HG03342 (cell line): ENCODE data around the gene C5orf63.
"Not testable (repeated sequence)": the region's sequence is repeated elsewhere in the genome, so short reads cannot be mapped to it uniquely, and the experiment has no call there.

Source experiments
- ATAC-seq: cut with Tn5 transposase; IDR thresholded peaks from one replicate; pipeline ENCODE4 v1.9.1; 2021; ENCODE audit warnings: mild to moderate bottlenecking, moderate library complexity; ENCODE audit not compliant: unreplicated experiment

The C5orf63 gene

DNA sequence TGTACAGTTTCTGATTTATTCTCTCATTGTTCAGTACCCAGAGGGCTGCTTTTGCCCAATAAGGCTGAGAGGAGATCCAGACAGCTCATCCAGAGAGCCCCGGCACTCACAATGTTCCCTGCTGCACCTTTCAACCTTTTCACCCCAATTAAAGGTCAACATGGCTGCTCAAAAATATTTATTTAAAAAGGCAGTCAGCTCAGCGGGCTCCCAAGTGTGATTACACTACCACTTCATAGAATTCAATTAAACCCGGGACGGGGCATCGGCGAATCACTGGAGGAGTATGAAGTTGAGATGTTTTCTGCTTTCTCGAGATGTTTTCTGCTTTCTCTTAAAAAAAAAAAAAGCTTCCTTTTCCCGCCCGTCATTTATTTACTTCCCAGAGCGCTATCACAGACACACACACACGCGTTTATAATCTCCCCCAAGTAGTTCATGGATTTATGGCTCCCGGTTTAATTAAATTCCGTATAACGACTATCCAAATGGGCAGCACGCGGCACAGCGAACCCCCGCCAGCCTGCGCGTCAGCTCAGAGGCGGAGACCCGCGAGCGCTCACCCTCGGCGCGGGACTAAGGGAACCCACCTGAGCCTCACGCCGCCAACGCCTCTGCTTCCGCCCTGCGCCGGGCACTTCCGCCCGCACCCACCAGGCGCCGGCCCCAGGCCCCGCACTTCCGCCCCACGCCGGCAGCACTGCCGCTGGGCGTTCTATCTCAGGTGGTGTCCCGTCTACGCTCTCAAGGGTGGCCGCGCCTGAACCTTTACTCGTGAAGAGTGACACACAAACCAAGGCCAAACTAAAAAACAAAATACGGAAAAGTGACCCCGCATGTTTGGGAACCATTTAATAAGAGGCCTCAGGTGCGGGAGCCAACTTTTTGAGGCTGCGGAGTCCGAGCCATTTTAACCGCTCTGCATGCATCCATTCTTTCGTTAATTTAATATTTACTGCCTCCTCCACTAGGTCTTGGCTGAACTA, at the start of gene C5orf63:
C5orf63 (minus strand) TSS at position 642 of the 986 bp plus-strand sequence. CDS start 14,507 bp downstream, outside the sequence.
- peak; percentile 93 for ATAC-seq

DNA sequence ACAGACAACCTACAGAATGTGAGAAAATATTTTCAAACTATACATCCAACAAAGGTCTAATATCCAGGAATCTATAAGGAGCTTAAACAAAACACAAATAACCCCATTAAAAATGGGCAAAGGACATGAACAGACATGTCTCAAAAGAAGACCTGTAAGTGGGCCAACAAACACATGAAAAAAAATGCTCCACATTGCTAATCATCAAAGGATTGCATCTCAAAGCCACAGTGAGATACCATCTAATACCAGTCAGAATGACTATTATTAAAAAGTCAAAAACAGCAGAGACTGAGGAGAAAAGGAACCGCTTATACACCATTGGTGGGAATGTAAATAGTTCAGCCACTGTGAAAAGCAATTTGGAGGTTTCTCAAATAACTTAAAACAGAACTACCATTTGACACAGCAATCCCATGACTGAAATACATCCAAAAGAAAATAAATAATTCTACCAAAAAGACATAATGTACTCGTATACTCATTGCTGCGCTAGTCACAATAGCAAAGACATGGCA, 39.1 kb upstream of the C5orf63 start:
- ATAC-seq: no peak

DNA sequence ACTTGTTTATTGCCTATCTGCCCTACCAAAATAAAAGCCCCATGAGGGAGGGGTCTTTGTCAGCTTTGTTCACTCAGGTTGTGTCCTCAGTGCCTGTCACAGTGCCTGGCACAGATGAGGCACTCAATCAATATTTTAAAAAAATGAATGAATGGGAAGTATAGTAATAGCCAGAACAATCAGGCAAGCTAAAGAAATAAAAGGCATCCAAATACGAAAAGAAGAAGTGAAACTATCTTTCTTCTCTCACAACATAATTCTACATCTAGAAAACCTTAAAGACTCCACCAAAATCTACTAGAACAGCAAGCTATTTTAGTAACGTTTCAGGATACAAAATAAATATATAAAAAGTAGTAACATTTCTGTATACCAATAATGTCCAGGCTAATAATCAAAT, 37.8 kb upstream of the C5orf63 start:
- ATAC-seq: peak; percentile 73

DNA sequence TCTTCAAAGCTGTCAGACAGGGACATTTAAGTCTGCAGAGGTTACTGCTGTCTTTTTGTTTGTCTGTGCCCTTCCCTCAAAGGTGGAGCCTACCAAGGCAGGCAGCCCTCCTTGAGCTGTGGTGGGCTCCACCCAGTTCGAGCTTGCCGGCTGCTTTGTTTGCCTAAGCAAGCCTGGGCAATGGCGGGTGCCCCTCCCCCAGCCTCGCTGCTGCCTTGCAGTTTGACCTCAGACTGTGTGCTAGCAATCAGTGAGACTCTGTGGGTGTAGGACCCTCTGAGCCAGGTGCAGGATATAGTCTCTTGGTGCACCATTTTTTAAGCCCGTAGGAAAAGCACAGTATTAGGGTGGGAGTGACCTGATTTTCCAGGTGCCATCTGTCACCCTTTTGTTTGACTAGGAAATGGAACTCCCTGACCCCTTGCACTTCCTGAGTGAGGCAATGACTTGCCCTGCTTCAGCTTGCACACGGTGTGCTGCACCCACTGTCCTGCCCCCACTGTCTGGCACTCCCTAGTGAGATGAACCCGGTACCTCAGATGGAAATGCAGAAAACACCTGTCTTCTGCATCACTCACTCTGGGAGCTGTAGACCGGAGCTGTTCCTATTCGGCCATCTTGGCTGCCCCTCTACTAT, 35.4 kb upstream of the C5orf63 start:
- not testable (repeated sequence) for ATAC-seq

DNA sequence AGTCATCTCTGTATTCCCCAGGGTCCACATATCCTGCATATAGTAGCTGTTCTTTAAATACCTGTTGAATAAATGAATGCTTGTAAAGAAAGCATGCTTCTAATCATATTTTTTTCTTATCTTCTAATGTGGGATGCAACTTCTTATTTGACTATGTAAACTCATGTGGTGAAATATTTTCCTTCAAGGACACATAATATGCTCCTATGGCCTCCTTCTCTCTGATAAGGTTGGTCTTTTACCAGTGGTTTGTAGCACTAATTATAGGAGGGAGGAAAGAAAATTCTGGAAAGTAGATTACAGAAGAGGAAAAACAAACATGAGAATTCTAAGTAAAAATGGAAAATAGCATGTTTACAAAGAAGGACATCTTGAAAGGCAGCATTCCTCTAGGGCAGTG, 28.6 kb upstream of the C5orf63 start:
- ATAC-seq: no peak

DNA sequence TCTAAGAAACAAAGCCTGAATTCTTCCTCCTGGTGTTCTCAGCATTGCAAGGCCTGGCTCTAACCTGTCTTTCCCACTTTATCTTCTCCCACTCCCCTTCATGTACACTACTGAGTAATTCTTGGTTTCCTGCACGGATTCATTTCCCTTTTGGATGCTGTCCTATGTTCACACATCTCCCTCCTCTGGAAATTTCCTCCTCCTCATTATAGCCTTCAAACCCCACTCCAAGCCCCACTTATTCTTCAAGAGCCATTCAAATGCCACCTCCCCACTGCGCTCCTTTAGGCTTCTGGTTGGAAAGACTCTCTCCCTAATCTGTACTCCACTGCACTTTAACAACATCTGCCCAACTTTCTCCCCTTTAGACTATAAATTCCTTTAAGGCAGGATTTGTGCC, 28.2 kb upstream of the C5orf63 start:
- ATAC-seq: no peak

DNA sequence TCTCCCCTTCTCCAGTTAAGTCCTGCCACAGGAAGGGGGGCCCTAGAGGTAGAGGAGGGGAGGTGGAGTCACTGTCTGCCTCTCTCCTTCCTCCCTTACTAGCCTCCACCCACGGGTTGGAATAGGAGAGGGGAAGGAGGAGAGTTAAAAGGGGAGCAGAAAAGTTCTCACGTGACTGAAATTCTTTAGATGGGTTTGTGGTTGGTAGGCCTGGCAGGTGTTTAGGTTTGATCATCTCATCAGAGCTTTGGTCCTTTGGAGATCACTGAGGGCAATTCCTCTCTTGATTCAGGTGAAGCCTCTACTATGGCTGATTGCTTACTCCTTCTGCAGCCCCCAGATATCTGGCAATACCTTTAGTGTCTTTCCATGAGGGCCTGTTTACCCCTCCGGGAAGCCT, 24.9 kb upstream of the C5orf63 start:
- no peak for ATAC-seq

DNA sequence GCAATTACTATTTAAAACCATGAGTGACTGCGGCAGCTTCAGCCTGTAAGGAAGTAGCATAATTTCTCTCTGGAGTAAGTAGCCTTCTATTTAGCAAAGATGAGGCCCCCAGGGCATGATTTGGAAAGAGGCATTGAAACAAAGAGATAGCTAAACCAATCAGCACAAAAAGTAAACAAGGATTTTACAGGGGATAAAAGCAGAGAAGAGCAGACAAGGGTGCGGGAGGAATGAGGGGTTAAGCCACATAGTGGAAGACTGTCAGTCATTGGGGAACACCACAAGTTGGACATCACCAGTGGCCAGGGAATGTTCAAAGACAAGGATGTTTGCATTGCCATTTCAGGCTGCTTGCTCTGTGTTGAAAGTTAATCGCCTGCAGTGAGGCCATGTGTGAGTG, 24.0 kb upstream of the C5orf63 start:
- ATAC-seq: no peak

DNA sequence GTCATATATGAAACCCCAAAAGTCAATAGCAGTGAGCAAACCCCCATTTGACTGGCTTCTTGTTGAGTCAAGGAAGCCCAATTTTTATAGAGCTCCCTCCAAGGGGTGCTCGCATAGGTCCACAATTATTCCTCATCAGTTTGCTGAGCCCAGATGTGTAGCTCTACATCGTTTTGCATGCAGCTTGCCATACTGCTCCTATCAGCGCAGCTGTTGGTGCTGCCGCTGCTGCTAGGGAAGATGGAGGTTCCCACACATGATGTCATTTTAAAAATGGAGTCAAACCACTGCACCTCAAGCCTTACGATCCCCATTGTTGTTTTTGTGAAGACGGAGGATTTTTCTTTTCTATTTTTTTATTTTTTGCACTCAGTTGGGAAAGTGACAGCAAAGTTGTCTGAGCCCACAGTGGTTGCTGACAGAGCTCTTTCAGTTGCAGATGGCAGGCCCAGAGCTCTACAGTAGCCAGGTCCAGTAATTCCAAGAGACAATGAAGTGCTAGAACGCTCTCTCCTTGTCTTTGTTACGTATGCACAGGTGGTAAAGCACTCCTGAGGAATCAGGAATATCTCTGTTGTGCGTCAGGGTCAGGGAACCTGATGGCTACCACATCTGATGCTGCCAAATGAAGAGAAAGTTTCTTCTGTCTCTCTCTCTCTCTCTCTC, 23.2 kb upstream of the C5orf63 start:
- ATAC-seq: no peak

DNA sequence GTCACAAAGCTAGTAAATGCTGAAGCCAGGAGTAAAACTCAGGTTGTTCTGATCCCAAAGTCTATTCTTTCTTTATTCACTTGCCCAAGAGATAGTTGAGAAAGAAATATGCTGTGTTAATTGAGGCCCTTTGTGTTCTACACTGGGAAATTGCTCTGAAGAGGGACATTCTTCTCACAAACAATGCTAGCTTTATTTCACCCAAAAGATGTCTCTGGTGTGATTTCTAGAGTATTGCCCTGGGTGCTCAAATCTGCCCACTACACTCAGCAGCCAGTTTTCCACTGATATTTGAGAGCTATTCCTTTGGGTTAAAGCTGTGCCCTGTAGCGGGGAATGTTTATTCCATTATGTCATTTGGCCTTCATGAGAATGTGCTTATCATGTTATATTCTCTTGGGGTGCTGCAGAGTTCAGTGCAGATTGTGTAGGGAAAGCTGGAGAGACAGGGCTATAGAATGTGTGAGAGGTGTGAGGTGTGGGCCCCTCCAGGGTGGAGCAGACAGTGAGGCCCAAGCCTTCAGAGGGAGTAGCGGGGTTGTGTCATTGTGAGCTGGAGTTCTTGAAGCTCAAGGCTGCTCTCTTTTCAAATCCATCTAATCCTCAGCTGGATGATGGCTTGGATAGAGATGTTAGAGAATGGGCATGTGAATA, 21.0 kb upstream of the C5orf63 start:
- no peak for ATAC-seq

DNA sequence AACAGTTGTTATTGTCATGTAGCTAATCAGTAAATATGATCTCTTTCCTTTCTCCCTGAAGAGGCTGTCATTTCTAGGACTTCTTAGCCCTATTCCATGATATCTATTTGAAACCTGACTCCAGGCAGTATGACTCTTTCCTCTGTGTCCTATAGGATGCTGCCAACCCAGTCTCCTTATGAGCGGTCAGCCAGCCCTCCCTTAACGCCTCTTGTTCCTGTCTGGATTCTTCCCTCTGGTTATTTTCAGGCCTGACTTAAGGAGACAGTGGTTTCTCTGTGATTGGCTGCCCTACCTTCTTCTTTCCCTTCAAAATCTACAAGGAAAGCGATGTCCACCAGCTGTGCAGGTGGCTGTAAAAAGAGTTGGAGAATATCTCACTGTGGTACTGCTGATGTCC, 19.4 kb upstream of the C5orf63 start:
- ATAC-seq: no peak

DNA sequence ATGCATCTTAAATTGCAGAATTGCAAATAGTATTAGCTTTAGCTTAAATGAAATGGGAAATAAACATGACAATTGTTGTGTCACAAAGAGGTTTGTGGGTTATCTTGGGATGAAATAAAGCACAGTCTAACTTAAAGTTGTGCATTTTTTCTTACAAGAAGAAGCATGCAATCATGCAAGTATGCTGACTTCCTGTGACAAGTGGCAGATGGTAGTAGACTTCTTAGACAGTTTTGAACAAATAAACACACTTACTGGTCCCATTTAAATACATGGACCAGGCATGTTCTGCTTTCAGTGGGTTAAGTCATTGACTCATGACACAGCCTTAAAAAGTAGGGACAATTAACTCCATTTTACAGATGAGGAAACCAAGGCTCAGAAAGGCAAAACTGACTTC, 15.9 kb upstream of the C5orf63 start:
- no peak for ATAC-seq

DNA sequence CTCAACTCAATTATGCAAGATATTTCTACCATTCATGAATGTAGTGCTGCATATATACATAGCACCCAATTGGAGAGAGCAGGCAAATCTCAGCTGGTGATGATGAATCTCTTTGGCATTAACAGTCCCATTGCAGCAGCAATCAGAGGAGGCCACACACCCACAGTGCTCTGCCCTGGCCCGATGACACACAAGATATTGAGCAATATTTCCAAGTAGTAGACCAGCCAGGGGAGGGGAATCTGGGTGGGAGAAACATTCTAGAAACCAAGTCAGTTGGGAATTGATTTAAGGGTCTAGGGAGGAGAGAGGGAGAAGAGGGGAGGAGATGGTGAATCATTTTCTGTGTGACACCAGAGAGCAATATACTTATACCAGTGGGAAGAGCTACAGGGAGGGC, 14.9 kb upstream of the C5orf63 start:
- ATAC-seq: no peak

DNA sequence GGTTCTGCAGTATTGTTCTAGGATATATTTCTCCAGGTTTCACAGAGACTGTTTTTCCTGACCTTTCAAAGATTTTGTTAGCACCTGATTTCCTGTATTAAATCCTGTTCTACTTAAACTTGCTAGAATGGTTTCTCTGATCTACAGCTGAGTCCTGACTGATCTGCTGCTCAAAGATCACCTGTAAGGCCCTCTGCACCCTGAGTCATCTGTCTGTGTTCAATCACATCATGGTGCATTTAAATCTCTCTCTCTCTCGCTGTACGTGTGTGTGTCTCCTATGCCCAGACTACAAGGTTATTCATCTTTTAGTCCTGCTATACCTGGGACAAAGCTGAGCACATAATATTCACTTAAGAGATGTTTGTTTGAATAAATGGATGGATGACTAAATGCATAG, 13.3 kb upstream of the C5orf63 start:
- ATAC-seq: no peak

DNA sequence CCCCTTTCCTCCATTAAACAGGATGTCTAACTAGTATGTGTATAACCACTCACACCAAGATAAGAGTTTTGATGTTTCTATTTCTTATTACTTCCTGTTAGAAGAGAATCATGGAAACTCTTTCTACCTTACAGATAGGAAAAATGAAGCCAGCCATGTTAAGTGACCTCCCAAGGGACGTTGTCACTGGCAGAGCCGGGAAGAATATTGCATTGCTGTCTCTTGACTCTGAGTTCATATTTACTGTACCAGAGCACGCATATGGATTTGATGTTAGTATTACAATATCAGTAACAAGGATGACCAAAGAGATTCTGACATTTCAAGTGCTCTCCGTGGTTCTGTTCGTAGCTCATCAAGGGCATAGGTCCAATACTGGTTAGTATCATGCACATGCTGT, 12.5 kb upstream of the C5orf63 start:
- ATAC-seq: no peak

DNA sequence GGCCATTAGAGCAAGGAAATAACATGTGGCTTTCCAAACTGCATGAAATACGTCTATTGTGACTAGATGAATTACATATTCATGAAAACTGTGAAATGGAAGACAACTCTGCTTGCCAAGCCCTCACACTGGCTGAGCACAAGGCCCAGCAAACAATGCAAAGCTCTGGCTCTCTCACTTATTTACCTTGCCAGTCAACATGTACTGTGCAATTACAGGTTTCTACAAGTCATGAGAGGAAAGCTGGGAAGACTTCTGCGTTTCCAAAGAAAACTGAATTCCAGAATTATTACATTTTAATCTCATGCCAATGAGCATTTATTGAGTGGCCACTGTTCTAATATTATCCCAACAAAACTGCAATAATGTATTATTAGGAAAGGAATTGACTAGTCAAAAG, 12.1 kb upstream of the C5orf63 start:
- no peak for ATAC-seq

DNA sequence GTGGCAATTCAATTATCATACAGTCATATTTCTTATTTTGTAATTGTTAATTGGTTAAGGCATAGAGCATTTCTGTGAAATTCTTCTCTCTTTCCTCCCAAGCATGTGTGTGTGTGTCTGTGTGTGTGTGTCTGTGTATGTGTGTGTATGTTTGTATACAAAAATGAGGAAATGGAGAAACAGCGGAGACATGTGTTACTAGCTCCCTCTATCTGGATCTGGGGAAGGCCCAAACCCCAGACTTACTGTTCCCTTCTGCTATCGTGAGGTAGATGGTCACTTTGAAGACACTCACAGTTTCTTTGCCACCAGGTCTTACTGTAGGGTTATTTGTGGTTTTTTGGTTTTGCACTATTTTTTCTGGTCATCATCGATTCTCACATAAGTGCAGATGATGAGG, 11.4 kb upstream of the C5orf63 start:
- no peak for ATAC-seq

DNA sequence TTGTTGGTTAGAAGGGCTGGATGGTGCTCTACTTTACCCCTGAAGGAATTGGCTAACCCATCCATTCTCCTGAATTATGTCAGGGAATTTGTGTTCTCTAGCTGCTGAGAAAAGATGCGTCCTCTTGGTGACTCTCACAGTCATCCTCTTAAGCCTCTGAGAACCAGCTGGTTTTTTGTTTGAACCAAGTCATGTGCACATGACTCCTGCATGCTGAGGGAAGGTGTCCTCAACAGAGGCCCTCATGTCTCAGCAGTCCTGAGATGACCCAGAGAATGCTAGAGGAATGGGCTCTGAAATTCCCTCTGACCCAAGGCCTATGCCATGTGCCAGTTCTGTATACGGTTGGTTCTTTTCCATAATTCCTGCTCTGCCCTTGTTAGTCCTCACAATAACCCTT, 10.4 kb upstream of the C5orf63 start:
- ATAC-seq: no peak

DNA sequence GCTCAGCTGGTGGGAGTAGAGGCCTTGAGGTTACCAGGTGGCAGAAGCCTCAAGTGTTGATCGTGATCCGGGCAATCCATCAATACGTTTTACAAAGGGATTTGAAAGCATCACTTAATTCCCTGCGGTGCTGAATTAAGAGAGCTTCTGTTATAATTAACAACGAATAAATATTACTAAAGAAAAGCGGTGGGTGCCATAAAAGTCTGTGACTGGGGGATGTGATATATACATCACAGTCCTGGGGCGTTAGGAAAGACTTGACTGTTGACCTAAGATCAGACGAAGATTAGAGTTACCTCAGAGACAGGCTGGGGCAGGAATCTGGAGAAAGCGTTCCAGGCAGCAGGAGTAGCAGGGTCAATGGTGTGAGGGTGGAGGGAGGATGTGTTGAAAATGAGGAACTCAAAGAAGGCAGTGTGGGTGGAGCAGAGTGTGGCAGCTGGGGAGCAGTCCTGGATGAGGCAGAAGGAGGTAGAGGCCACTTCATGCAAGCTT, 6.7 kb upstream of the C5orf63 start:
- no peak for ATAC-seq

DNA sequence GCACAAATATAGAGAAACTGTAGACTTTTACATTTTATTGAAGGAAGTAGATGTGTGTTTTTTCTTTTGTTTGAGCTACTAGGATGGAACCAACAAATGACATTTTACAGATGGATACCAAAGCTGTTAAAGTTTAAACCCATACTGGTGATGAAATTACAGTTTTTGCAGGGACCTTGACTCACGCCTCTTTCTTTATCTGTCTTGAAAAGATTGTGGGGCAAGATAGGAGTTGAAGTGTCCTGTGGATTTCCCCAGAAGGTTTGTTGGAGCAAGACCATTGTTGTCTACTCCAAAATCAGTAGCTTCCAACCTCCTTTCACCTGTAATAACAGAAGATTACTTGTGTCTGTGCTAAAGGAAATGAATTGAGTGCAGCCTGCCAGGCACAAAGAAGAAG, 4.1 kb upstream of the C5orf63 start:
- no peak for ATAC-seq
